ENCODE measurements around the gene GBF1.
"Not testable (repeated sequence)": the region's sequence is repeated elsewhere in the genome, so short reads cannot be mapped to it uniquely, and the experiment has no call there.

The GBF1 gene

GRCh38 chr10:102268375-102268888 lies 23.1 kb downstream of the GBF1 start:
- DNase-seq, result no peak

- DNase-seq, result no peak
These were observed 23.7 kb downstream of the GBF1 start for GRCh38 chr10:102269017-102269416.

GRCh38 chr10:102274062-102274461 lies 28.7 kb downstream of the GBF1 start:
- DNase-seq, result no peak

GRCh38 chr10:102275343-102275742 lies 30.0 kb downstream of the GBF1 start:
- no peak for DNase-seq

GRCh38 chr10:102279104-102279503 lies 33.8 kb downstream of the GBF1 start:
- DNase-seq, result no peak

- no peak for DNase-seq
These were observed 35.2 kb downstream of the GBF1 start for GRCh38 chr10:102280397-102281101.

- no peak for DNase-seq
These were observed 35.8 kb downstream of the GBF1 start for GRCh38 chr10:102281102-102281487.

GRCh38 chr10:102283488-102283887 lies 38.2 kb downstream of the GBF1 start:
- DNase-seq, result no peak

GRCh38 chr10:102283890-102284289 lies 38.6 kb downstream of the GBF1 start:
- no peak for DNase-seq

- DNase-seq, result no peak
These were observed 39.2 kb downstream of the GBF1 start for GRCh38 chr10:102284531-102284930.

- no peak for DNase-seq
These were observed 39.8 kb downstream of the GBF1 start for GRCh38 chr10:102285133-102285532.

- DNase-seq, result no peak
These were observed 40.9 kb downstream of the GBF1 start for GRCh38 chr10:102286216-102286615.

- DNase-seq, result no peak
These were observed 42.2 kb downstream of the GBF1 start for GRCh38 chr10:102287538-102287937.

- DNase-seq, result no peak
These were observed 42.7 kb downstream of the GBF1 start for GRCh38 chr10:102287991-102288390.

- DNase-seq, result no peak
These were observed 44.0 kb downstream of the GBF1 start for GRCh38 chr10:102289356-102289755.

- no peak for DNase-seq
These were observed 44.5 kb downstream of the GBF1 start for GRCh38 chr10:102289840-102290239.

GRCh38 chr10:102291221-102291905 lies 46.0 kb downstream of the GBF1 start:
- DNase-seq, result no peak

- no peak for DNase-seq
These were observed 51.8 kb downstream of the GBF1 start for GRCh38 chr10:102297101-102297500.

- no peak for DNase-seq
These were observed 53.6 kb downstream of the GBF1 start for GRCh38 chr10:102298899-102299298.

GRCh38 chr10:102299873-102300272 lies 54.5 kb downstream of the GBF1 start:
- no peak for DNase-seq

GRCh38 chr10:102300278-102300843 lies 55.0 kb downstream of the GBF1 start:
- no peak for DNase-seq

- not testable (repeated sequence) for DNase-seq
These were observed 55.6 kb downstream of the GBF1 start for GRCh38 chr10:102300912-102301311.

GRCh38 chr10:102301332-102301731 lies 56.0 kb downstream of the GBF1 start:
- DNase-seq, result not testable (repeated sequence)

- no peak for DNase-seq
These were observed 57.3 kb downstream of the GBF1 start for GRCh38 chr10:102302611-102303010.
